HG02798 (cell line): ENCODE results near the gene SPATS2.

Experiments
- ATAC-seq: cut with Tn5 transposase; IDR thresholded peaks from one replicate; pipeline ENCODE4 v1.9.1; 2021; ENCODE audit warnings: mild to moderate bottlenecking; ENCODE audit not compliant: unreplicated experiment, poor library complexity

SPATS2 gene

GRCh38 chr12:49563951-49564685, 196.9 kb downstream of the SPATS2 start:
- ATAC-seq, result no peak

DNA sequence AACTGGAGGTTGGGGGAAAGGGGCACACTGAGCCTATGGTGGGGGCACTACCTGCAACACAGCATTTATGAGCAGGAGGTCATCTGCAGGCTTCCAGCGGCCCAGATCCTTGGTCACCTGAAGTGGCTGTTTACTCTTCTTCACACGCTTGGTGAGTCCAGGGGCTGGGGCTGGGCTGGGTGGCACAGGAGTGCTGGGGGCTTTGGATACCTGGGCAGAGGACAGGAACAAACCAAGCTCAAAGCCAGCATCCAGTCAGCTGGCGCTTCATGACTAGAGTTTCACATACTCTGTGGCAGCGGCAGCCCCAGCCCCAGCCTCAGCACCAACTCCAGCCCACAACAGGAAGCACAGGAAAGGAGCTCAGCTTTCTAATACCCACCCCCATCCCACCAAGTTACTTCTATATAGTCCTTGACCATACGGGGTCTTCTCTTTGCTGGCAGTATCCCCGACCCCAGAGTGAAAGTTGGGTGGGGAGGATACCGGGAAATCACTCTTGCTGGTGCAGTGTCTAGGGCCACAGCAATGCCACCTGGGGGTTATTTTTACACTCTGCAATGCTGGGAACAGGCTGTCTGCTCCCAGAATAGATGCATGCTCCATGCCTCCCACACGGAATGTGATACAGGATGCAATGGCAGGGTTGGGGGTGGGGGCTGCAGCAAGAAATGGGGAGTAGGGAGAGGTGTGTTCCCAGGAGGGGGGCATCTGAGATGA, 197.6 kb downstream of the SPATS2 start:
- ATAC-seq, result no peak

DNA sequence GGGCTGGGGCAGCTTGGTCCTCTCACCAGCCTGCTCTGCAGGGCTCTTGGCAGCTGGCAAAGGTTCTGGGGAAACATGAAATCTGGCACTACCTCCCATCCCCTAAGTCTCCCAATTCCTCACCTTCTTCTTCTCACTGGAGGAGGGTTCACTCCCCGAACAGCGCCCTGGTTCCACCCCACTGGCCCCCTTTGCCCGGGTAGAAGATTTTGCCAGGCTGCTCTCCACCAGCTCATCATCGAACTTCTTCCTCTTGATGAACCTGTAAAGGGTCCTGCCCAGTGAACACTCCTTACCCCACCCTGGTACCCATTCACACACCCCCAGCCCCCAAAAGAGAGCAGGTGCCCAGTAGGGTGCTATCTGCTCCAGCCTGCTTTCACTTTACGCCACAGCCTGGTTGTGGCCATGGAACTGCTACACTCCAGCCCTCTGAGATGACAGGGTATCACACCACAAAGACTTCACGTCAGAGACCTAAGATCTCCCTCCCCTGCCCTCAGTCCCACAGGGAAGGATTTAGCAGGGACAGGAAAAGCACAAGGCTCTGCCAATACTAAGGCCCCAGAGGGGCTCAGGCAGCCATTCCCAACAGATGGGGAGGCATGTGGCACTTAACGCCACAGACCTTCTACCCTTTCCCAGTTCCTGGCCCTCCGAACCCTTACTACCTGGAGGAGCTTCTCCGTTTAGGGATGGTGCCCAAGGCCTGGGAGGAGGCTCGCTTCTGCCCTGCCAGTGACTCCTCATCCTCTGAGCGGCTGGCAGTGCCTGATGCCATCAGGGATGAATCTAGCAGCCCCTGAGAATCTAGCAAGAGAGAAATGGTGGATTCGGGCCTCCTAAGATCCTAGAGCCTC, 198.4 kb downstream of the SPATS2 start:
- no peak for ATAC-seq

- no peak for ATAC-seq
Observed at GRCh38 chr12:49566361-49566760, 199.1 kb downstream of the SPATS2 start.

GRCh38 chr12:49567302-49567610, 200.0 kb downstream of the SPATS2 start:
- ATAC-seq, result peak; percentile 8

- ATAC-seq, result peak; percentile 88
Observed at GRCh38 chr12:49567611-49568441, 200.6 kb downstream of the SPATS2 start, which contains the start of gene MCRS1. TSS of gene MCRS1 (minus strand) at chr12:49568142. CDS start at chr12:49566731, 1,411 bp downstream.

DNA sequence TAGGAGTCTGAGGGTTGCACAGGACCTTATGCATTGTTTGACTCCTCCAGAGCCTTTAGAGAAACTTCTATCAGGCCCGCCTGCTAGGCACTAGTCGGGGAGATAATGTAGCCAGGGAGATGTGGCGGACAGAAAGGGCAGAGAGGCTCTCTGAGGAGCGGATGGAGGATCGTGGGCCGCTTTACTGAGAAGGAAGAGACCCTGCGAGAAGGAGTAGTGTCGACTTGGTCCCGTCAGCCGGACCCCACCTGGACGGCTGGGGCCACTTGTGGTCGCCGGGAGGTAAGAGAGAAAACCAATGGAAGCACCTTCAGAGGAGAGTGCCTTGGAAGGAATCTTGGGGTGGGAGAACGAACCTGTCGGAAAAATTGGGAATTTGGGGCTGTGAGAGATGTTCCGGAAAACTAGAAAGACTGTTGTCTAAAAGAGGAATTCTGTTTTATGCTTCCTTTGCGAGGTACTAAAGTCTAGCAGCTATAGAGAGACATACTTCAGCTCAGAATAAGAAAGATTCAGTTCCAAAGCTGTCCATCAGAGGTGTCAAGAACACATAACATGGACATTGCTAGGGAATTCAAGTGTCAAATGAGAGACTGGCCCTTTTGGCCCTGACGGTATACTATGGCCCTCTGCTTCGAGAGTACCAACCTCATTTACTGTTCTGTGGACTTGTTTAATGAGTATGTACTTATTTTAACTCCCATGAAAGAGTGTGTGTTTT, 201.3 kb downstream of the SPATS2 start:
- peak; percentile 15 for ATAC-seq
